ENCODE measurements around the gene CX3CR1. TPM values are rescaled to one million over a fixed set of nuclear protein-coding genes. Genes with fewer than 3 reads are reported as not detected.

CX3CR1 gene
- total RNA-seq, 4 donors from 2014 or later, result 0.31 to 0.94 (median 0.66) TPM

GRCh38 chr3:39299279-39299678, 19.4 kb upstream of the CX3CR1 start:
- H3K27me3 ChIP-seq, result no peaks in the 10 kb centered on the region
- H3K4me3 ChIP-seq, result no peak overlapping the region
- H3K9me3 ChIP-seq, result peaks cover 0 to 53% (median 0%) of the 10 kb centered on the region in 3 donors
- H3K4me1 ChIP-seq, result no peaks in the 10 kb centered on the region
- no peak overlapping the region for H3K27ac ChIP-seq
- ATAC-seq, result no peak
- H3K36me3 ChIP-seq, result no peaks in the 10 kb centered on the region
- no peak for TF ChIP-seq POLR2AphosphoS5 (IDR thresholded peaks at IDR 0.05)
- no peak for TF ChIP-seq POLR2A (IDR thresholded peaks at IDR 0.05)
- TF ChIP-seq EP300 (IDR thresholded peaks at IDR 0.05), result no peak

GRCh38 chr3:39296197-39297077, 16.6 kb upstream of the CX3CR1 start:
- no peak for TF ChIP-seq EP300 (IDR thresholded peaks at IDR 0.05)
- no peak for TF ChIP-seq CTCF (IDR thresholded peaks at IDR 0.05)
- TF ChIP-seq POLR2AphosphoS5 (IDR thresholded peaks at IDR 0.05), result no peak
- TF ChIP-seq POLR2A (IDR thresholded peaks at IDR 0.05), result no peak
- H3K4me1 ChIP-seq, result no peaks in the 10 kb centered on the region
- no peaks in the 10 kb centered on the region for H3K27me3 ChIP-seq
- H3K27ac ChIP-seq, result no peak overlapping the region
- no peak overlapping the region for H3K4me3 ChIP-seq
- no peaks in the 10 kb centered on the region for H3K36me3 ChIP-seq
- H3K9me3 ChIP-seq, result peaks cover 0 to 30% (median 0%) of the 10 kb centered on the region in 3 donors
- 80 to 88% methylated on average over 1 to 3 of the region's 4 CpGs for WGBS, 2 donors (ENCODE audit: low coverage in 1 of 2)
- ATAC-seq, result no peak

GRCh38 chr3:39295184-39295775, 15.4 kb upstream of the CX3CR1 start:
- ATAC-seq, result no peak

GRCh38 chr3:39294446-39295183, 14.8 kb upstream of the CX3CR1 start:
- no peak overlapping the region for H3K4me3 ChIP-seq
- no peaks in the 10 kb centered on the region for H3K4me1 ChIP-seq
- no peaks in the 10 kb centered on the region for H3K36me3 ChIP-seq
- WGBS, 2 donors (ENCODE audit: low coverage in 1 of 2), result 43 to 62% methylated on average over 3 to 7 of the region's 10 CpGs
- H3K27me3 ChIP-seq, result no peaks in the 10 kb centered on the region
- TF ChIP-seq CTCF (IDR thresholded peaks at IDR 0.05), result no peak
- no peak for TF ChIP-seq POLR2A (IDR thresholded peaks at IDR 0.05)
- no peak for TF ChIP-seq POLR2AphosphoS5 (IDR thresholded peaks at IDR 0.05)
- TF ChIP-seq EP300 (IDR thresholded peaks at IDR 0.05), result no peak
- H3K27ac ChIP-seq, result no peak overlapping the region
- peaks cover 0 to 13% (median 0%) of the 10 kb centered on the region in 3 donors for H3K9me3 ChIP-seq
- no peak for ATAC-seq

More at GRCh38 chr3:39295184-39295775, 15.4 kb upstream of the CX3CR1 start:
- WGBS, 2 donors (ENCODE audit: low coverage in 1 of 2), result 83 to 89% methylated on average over 2 to 5 of the region's 5 CpGs
- no peaks in the 10 kb centered on the region for H3K36me3 ChIP-seq
- H3K9me3 ChIP-seq, result peaks cover 0 to 20% (median 0%) of the 10 kb centered on the region in 3 donors
- TF ChIP-seq CTCF (IDR thresholded peaks at IDR 0.05), result no peak
- no peak for TF ChIP-seq POLR2AphosphoS5 (IDR thresholded peaks at IDR 0.05)
- no peak for TF ChIP-seq EP300 (IDR thresholded peaks at IDR 0.05)
- no peak for TF ChIP-seq POLR2A (IDR thresholded peaks at IDR 0.05)
- H3K4me3 ChIP-seq, result no peak overlapping the region
- no peaks in the 10 kb centered on the region for H3K4me1 ChIP-seq
- no peak overlapping the region for H3K27ac ChIP-seq
- H3K27me3 ChIP-seq, result no peaks in the 10 kb centered on the region

DNA sequence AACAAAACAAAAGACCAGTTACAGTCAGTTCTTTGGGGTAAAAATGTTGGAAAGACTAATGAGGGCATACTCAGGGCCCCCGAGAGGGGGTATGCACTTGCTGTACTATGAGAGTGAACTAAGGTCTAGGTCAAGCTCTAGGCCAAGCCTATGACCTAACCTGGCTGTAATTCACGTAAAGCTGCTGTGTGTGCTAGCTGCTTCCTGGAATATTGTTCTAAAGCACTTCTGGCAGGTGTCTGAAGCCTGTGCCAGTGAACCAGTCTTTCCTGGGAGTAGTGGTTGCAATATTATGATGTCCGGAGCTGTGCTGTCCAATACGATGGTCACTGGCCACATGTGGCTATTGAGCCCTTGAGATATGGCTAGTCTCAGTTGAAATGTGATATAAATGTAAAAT, 13.1 kb upstream of the CX3CR1 start:
- TF ChIP-seq CTCF (IDR thresholded peaks at IDR 0.05) (no peak), EP300 (IDR thresholded peaks at IDR 0.05) (no peak), POLR2A (IDR thresholded peaks at IDR 0.05) (no peak), POLR2AphosphoS5 (IDR thresholded peaks at IDR 0.05) (no peak)
- ATAC-seq, result no peak
- Histone ChIP-seq H3K27me3 (no peaks in the 10 kb centered on the region), H3K36me3 (no peaks in the 10 kb centered on the region), H3K27ac (no peak overlapping the region), H3K4me3 (no peak overlapping the region), H3K4me1 (no peaks in the 10 kb centered on the region), H3K9me3 (no peaks in the 10 kb centered on the region)
- 58 to 74% methylated on average over 3 to 4 of the region's 4 CpGs for WGBS, 2 donors (ENCODE audit: low coverage in 1 of 2)
